RWPE1 (cell line): ENCODE measurements around the gene PDE6D.

ENCODE experiments used
- CTCF ChIA-PET: fragments of 350-600 bp; sonication (Branson Sonifier 250); formaldehyde crosslinking; extraction: SDS; loops from one replicate; lab custom pipeline; 2021; lab: Yijun Ruan, JAX
- POLR2A ChIA-PET: fragments of 400-600 bp; formaldehyde crosslinking; extraction: SDS; loops from one replicate; lab custom pipeline; 2020; ENCODE audit warnings: antibody characterized with exemption; ENCODE audit not compliant: low non-redundant PET; lab: Yijun Ruan, JAX
- DNase-seq: peaks from one replicate; pipeline ENCODE4 v3.0.0; 2012; ENCODE audit warnings: low spot score
- H3K27ac ChIP-seq: fragments of 450-650 bp; 2 replicates; pipeline ENCODE4 v1.5.1; 2017
- TF ChIP-seq, protein P1 (sequence below): fragments of 450-650 bp; conservative IDR thresholded peaks from 2 replicates; pipeline ENCODE4 v1.5.1; 2017; ENCODE audit warnings: low read depth, mild to moderate bottlenecking

Gene PDE6D

DNA sequence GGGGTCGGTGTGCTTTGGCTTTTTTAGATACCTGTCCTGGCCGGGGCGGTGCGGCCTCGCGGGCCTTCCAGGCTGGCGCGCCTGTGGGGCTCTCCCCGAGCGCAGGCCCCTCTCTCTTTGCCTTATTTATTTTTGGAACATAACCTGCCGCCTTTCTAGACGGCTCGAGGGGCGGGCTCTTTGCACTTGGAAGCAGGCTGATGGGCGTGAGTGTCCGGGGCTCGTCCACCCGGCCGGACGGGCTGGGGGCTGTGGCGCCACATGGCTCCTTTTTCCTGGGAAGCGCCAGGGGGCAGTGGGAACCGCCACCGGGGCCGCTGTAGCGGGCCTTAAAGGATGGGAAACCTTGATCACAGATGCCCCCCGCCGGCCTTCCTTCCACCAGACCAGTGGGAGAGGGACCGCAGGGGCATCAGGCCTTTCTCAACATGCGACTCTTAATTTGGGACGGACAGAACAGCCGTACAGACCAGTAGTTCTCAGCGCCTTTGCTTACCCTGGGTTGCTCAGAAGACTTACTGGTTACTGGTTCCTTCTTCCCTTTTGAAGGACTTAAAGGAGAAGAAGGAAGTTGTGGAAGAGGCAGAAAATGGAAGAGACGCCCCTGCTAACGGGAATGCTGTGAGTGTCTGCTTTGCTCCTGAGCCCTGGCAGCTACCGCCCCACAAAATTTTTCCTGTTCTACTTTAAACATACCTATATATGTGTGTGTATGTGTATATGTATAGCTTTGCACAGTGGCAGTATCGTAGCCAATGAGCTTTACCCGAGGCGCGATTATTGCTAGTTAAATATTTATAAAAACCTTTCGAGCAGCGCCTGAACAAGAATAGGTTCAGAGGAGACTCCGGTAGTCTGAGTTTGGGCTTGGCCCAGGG, 70.0 kb downstream of the PDE6D start:
- POLR2A ChIA-PET, result no interaction called here
- H3K27ac ChIP-seq, result peak overlapping the region; percentile 99
- CTCF ChIA-PET, result interaction anchor here (0.9 kb wide), 1 partner anchor 35 kb away, joined by 3 read pairs; no protein-coding TSS in a partner anchor
- TF ChIP-seq, protein P1, sequence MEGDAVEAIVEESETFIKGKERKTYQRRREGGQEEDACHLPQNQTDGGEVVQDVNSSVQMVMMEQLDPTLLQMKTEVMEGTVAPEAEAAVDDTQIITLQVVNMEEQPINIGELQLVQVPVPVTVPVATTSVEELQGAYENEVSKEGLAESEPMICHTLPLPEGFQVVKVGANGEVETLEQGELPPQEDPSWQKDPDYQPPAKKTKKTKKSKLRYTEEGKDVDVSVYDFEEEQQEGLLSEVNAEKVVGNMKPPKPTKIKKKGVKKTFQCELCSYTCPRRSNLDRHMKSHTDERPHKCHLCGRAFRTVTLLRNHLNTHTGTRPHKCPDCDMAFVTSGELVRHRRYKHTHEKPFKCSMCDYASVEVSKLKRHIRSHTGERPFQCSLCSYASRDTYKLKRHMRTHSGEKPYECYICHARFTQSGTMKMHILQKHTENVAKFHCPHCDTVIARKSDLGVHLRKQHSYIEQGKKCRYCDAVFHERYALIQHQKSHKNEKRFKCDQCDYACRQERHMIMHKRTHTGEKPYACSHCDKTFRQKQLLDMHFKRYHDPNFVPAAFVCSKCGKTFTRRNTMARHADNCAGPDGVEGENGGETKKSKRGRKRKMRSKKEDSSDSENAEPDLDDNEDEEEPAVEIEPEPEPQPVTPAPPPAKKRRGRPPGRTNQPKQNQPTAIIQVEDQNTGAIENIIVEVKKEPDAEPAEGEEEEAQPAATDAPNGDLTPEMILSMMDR, result no peak
- no peak for DNase-seq

DNA sequence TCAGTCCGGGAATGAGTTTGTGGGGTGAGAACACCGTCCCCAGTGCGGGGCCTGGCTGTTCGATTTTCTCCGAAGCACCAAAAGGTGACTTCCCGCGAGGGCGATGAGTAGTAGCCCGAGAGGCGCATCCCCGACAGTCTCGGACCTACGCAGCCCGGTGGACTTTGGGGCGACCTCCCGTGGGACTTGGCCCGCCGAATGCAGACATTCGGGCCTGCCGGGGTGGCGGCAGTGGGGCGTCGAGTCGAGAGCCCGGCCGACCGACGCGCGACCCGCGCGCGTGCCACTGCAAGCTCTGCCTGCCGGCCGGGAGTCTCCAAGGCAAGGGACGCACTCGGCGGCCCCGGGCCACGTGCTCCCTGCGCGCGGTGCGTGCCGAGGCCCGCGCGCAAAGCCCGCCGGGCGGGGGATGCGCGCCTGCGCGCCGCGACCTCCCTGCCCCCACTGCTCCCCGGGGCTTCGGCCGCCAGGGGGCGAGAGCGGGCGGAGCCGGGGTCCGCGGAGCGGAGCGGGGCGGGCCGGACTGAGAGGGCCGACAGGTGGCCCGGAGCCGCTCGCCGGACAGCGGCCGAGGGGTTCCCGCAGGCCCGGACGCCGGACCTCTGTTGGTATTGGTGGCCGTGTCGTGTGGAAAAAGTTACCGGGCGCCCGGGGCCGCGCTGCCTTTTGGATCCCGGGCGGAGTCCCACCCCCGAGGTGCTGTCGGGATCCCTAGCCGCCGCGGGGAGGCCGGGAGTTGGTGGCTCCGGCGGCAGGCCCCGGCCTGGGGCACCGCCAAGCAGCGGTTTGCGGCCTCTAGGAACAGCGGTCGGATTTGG, 70.9 kb downstream of the PDE6D start:
- POLR2A ChIA-PET, result interaction anchor here (0.6 to 1.0 kb wide), 2 partner anchors 33 to 245 kb away, joined by 3 read pairs; partner anchors contain the start of gene NCL

DNA sequence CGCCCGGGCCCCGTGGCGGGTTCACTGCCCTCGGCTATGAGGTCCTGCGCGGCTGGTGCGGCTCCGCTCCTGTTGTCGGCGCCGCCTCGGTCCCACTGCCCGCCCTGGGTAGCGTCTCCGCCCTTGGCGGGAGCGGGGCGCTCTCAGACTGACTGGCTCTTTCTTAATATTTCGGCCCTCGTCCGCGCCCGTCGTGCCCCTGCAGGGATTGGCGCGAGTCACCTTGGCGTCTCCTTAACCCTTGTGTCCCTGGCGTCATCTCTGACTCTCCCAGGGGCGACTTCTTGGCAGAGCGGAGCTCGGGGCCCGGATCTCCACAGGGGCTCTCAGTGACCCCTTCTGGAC, 71.5 kb downstream of the PDE6D start:
- TF ChIP-seq, protein P1, result no peak
- CTCF ChIA-PET, result interaction anchor here (0.6 to 1.3 kb wide), 4 partner anchors 22 to 163 kb away, joined by 3 to 7 read pairs (median 3); no protein-coding TSS in a partner anchor
- no peak for DNase-seq
- peak overlapping the region; percentile 99 for H3K27ac ChIP-seq
- POLR2A ChIA-PET, result interaction anchor here (0.6 to 1.0 kb wide), 2 partner anchors 32 to 245 kb away, joined by 3 read pairs; partner anchors contain the start of gene NCL

More for the DNA sequence above, 70.9 kb downstream of the PDE6D start:
- DNase-seq, result peak; percentile 94
- H3K27ac ChIP-seq, result peak overlapping the region; percentile 99
- TF ChIP-seq, protein P1, result peak; percentile 92
- CTCF ChIA-PET, result interaction anchor here (0.6 to 1.3 kb wide), 5 partner anchors 19 to 163 kb away, joined by 3 to 7 read pairs (median 3); no protein-coding TSS in a partner anchor

DNA sequence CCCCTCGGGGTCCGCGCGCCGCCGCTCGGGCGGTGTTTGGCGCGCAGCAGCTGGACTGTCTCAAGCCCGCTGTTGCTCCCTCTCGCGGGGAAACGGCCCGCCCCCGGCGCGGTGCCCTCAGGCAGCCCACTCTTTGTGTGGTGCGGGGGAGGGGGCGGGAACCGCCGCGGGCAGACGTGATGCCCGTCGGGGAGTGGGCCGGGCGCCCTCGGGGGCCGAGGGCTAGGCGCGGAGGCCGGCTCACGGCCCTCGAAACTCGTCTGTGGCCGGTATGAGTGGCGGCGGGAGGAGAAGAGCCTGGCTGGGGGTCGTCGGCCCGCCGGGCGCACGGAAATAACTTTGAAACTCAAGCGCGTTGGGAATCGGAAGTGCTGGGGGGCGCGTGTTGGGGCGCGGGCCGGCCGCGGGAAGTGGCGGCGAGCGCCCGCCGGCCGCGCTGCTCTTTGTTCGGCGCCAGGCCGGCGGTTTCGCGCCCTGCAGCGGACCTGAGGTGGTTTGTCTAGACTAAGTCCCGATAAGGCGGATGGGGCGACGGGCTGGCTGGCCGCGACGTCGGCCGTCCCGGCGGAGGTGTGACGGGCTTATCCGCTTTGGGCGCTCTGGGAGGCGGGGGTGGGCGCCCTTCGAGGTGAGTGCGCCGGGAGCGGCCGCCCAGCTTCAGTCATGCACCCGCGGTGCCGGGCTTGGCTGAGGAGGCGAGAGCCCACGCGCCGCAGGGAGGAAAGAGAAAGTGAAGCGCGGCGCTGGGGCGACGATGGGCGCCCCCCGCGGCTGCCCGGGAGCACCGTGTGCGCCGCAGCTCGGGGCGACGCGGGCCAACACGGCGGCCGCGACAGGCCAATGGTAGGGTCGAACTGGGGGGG, 72.1 kb downstream of the PDE6D start:
- POLR2A ChIA-PET, result interaction anchor here (1.3 kb wide), 1 partner anchor 29 kb away, joined by 5 read pairs; no protein-coding TSS in a partner anchor

DNA sequence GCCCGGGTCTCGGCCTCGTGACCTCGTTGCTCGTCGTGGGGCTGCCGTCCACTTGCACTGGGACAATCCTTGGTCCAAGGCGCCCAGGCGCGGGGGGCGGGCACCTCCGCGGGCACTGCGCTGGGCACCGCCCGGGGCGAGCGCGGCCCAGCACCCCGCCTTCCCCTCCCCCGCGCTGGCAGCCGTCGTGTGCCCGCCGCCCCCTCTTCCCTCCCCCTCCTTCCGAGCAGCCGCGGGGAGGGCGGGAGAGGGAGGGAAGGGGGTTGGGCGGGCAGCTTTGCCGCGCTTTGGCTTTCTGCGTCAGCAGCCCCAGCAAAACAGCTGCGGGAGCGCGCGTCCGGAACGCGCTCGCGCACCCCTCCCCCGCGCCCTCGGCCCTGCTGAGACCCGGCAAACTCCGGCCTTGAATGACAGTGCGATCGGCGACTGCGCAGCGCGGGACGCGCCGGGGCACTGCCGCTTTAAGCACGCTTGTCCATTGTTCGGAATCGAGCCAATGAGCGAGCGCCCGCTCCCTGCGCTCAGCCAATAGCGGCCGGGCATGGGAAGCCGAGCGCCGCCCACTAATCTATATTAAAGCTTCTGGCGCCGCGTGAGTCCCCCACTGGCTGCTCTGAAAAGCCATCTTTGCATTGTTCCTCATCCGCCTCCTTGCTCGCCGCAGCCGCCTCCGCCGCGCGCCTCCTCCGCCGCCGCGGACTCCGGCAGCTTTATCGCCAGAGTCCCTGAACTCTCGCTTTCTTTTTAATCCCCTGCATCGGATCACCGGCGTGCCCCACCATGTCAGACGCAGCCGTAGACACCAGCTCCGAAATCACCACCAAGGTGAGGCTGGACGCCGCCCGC, 72.9 kb downstream of the PDE6D start, which contains the start of gene PTMA:
TSS of gene PTMA (plus strand) at position 599 of the 846 bp plus-strand sequence. CDS start at position 781, 182 bp downstream.
- CTCF ChIA-PET, result interaction anchor here (0.6 to 0.9 kb wide), 5 partner anchors 13 to 191 kb away, joined by 3 to 4 read pairs (median 3); no protein-coding TSS in a partner anchor
- H3K27ac ChIP-seq, result peak within 1 kb of the TSS; percentile 99
- TF ChIP-seq, protein P1, result no peak
- DNase-seq, result peak; percentile 95
- POLR2A ChIA-PET, result interaction anchor here (0.6 to 1.3 kb wide), 3 partner anchors 13 to 97 kb away, joined by 3 to 9 read pairs (median 5); no protein-coding TSS in a partner anchor

More for the DNA sequence above, 72.1 kb downstream of the PDE6D start:
- DNase-seq, result no peak
- H3K27ac ChIP-seq, result peak overlapping the region; percentile 99
- TF ChIP-seq, protein P1, result no peak
- CTCF ChIA-PET, result interaction anchor here (0.6 to 1.3 kb wide), 4 partner anchors 29 to 192 kb away, joined by 3 to 7 read pairs (median 4); no protein-coding TSS in a partner anchor
